PC-9 (cell line): ENCODE results near the gene TTLL9.

ENCODE experiments used
- EZH2 ChIP-seq: fragments of 200-600 bp; sonication (generic); IDR thresholded peaks from 2 replicates; pipeline ENCODE4 v1.8.0; 2017; ENCODE audit warnings: antibody characterized with exemption, low read depth
- TF ChIP-seq, protein P1 (sequence below): fragments of 200-600 bp; sonication (generic); conservative IDR thresholded peaks from 2 replicates; pipeline ENCODE4 v1.6.1; 2017; ENCODE audit warnings: mixed run types, antibody characterized with exemption, mild to moderate bottlenecking, moderate library complexity

DNA sequence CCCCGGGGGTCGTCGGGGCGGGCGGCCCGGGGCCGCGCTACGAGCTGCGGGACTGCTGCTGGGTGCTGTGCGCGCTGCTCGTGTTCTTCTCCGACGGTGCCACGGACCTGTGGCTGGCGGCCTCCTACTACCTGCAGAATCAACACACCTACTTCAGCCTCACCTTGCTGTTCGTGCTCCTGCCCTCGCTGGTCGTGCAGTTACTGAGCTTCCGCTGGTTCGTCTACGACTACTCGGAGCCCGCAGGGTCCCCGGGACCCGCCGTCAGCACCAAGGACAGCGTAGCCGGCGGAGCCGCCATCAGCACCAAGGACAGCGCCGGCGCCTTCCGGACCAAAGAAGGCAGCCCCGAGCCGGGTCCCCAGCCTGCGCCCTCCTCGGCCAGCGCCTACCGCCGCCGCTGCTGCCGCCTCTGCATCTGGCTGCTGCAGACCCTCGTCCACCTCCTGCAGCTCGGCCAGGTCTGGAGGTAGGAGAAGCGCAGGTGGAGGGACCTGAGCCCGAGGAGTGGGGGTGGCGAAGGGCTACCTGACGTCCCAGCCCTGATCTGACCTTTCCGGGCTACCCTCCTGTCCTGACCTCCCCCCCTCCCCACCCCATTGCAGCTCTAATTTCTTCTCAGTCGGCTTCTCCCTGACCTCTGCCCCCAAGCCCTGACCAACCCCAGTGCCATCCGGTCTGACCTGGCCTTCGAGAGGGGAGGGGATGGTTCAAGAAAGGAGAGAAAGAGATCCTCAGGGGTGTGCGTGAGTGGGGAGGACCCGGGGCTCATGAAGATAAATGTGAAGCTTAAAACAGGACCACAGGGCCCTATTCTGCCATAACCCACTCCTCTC lies 98.1 kb downstream of the TTLL9 start:
- TF ChIP-seq, protein P1, sequence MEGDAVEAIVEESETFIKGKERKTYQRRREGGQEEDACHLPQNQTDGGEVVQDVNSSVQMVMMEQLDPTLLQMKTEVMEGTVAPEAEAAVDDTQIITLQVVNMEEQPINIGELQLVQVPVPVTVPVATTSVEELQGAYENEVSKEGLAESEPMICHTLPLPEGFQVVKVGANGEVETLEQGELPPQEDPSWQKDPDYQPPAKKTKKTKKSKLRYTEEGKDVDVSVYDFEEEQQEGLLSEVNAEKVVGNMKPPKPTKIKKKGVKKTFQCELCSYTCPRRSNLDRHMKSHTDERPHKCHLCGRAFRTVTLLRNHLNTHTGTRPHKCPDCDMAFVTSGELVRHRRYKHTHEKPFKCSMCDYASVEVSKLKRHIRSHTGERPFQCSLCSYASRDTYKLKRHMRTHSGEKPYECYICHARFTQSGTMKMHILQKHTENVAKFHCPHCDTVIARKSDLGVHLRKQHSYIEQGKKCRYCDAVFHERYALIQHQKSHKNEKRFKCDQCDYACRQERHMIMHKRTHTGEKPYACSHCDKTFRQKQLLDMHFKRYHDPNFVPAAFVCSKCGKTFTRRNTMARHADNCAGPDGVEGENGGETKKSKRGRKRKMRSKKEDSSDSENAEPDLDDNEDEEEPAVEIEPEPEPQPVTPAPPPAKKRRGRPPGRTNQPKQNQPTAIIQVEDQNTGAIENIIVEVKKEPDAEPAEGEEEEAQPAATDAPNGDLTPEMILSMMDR: no peak
- TF ChIP-seq EZH2: no peak
